Measurements from ENCODE around the gene LGALS13. TPM values are rescaled to one million over a fixed set of nuclear protein-coding genes. Genes with fewer than 3 reads are reported as not detected.

The LGALS13 gene
- polyA plus RNA-seq, 3 donors from 2014 or later: not detected

- DNase-seq: no peak
- no peaks in the 10 kb centered on the region for H3K9me3 Mint-ChIP-seq
- H3K4me1 Mint-ChIP-seq: no peaks in the 10 kb centered on the region
- peaks cover 0 to 23% (median 3%) of the 10 kb centered on the region in 3 donors for H3K27me3 Mint-ChIP-seq (ENCODE audit: low read depth in 3 of 3)
- H3K27ac Mint-ChIP-seq: no peak overlapping the region
- no peak overlapping the region for H3K4me3 Mint-ChIP-seq
- H3K36me3 Mint-ChIP-seq: no peaks in the 10 kb centered on the region
Observed at GRCh38 chr19:39641773-39642172, 39.4 kb downstream of the LGALS13 start.

DNA sequence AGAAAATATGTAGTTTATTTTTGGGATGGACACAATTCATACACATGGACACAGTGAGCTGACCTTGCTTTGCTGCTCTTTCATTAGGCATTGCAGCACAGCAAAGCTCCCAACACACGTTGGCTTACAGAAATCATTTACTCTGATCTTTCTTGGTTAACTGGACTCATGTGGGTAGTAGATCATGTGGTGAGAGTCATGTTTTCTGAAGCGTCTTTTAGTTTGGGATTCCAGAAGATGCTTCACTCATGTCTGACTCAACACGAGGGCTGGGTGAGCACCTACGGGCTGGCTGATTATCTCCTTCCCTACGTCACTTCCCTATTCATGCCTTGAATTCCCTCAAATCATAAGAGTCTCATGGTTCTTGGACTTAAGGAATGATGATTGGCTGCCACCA lies 41.3 kb downstream of the LGALS13 start:
- Mint-ChIP-seq H3K27me3 (ENCODE audit: low read depth in 3 of 3) (peaks cover 0 to 15% (median 1%) of the 10 kb centered on the region in 3 donors), H3K9me3 (no peaks in the 10 kb centered on the region), H3K27ac (no peak overlapping the region), H3K36me3 (no peaks in the 10 kb centered on the region), H3K4me1 (no peaks in the 10 kb centered on the region), H3K4me3 (no peak overlapping the region)
- no peak for DNase-seq

DNA sequence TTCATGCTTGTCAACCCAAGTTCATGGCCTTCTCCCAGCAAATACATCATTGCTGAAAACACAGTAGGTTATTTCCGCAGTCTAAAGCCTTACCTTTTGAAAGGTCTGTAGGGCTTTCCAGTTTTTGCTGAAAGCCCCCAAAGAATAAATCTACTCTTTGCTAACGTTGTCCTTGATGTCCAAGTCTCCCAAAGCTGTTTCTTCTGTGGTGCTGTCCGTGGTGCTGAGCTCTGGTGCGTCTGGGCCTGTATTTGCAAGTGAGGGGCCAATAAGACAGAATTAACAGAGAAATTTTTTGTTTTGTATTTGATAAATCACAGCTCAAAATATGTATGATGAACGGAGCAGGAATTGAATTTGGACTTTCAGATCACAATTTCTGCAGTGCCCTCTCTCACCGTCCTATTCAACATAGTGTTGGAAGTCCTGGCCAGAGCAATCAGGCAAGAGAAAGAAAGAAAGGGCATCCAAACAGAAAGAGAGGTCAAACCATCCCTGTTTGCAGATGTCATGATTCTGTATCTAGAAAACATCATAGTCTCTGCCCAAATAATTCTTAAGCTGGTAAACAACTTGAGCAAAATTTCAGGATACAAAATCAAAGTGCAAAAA lies 43.6 kb downstream of the LGALS13 start:
- peaks cover 0 to 15% (median 1%) of the 10 kb centered on the region in 3 donors for H3K27me3 Mint-ChIP-seq (ENCODE audit: low read depth in 3 of 3)
- H3K36me3 Mint-ChIP-seq: no peaks in the 10 kb centered on the region
- no peak overlapping the region for H3K4me3 Mint-ChIP-seq
- no peak overlapping the region for H3K27ac Mint-ChIP-seq
- no peaks in the 10 kb centered on the region for H3K9me3 Mint-ChIP-seq
- DNase-seq: no peak
- no peaks in the 10 kb centered on the region for H3K4me1 Mint-ChIP-seq

DNA sequence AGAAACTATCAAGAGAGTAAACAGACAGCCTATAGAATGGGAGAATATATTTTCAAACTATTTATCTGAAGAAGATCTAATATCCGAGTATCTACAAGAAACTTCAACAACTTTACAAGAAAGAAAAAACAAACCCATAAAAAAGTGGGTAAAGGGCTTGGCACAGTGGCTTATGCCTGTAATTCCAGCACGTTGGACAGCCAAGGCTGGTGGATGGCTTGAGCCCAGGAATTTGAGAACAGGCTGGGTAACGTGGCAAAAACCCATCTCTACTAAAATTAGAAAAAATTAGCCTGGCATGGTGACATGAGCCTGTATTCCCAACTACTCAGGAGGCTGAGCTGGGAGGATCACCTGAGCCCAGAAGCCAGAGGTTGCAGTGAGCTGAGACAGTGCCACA lies 45.6 kb downstream of the LGALS13 start:
- no peaks in the 10 kb centered on the region for H3K9me3 Mint-ChIP-seq
- no peak overlapping the region for H3K4me3 Mint-ChIP-seq
- no peaks in the 10 kb centered on the region for H3K36me3 Mint-ChIP-seq
- H3K4me1 Mint-ChIP-seq: no peaks in the 10 kb centered on the region
- peaks cover 1 to 12% (median 2%) of the 10 kb centered on the region in 3 donors for H3K27me3 Mint-ChIP-seq (ENCODE audit: low read depth in 3 of 3)
- no peak for DNase-seq
- no peak overlapping the region for H3K27ac Mint-ChIP-seq

GRCh38 chr19:39655613-39656012 lies 53.3 kb downstream of the LGALS13 start, which contains the start of gene LGALS16:
Gene LGALS16, plus strand, starts transcription at chr19:39655913. Its CDS starts 49 bp downstream, at chr19:39655962.
- Mint-ChIP-seq H3K36me3 (no peaks in the 10 kb centered on the region), H3K4me3 (no peak within 1 kb of the TSS), H3K27me3 (ENCODE audit: low read depth in 3 of 3) (peaks cover 5 to 23% (median 11%) of the 10 kb centered on the region in 3 donors), H3K9me3 (no peaks in the 10 kb centered on the region), H3K4me1 (no peaks in the 10 kb centered on the region), H3K27ac (no peak within 1 kb of the TSS)
- no peak for DNase-seq

Other genes with a start within 250 kb of the LGALS13 start
- 10 to 100 TPM; 18.9 to 48.1 (median 31.6) TPM for gene PAF1, start 211.4 kb upstream of the LGALS13 start, polyA plus RNA-seq
- gene MED29, start 211.1 kb upstream of the LGALS13 start, polyA plus RNA-seq: 10 to 100 TPM; 41.6 to 64.7 (median 41.8) TPM
- gene ZFP36, start 195.7 kb upstream of the LGALS13 start, polyA plus RNA-seq: 100 to 1,000 TPM; 305 to 745 (median 318) TPM
- 1 to 10 TPM in 2 of 3 donors, not detected in 1; 3.7 to 4.3 TPM for gene PLEKHG2, start 189.9 kb upstream of the LGALS13 start, polyA plus RNA-seq
- 1,000 to 10,000 TPM in 1 of 3 donors, 100 to 1,000 TPM in 2; 733 to 1,627 (median 903) TPM for gene RPS16, start 166.6 kb upstream of the LGALS13 start, polyA plus RNA-seq
- 100 to 1,000 TPM in 1 of 3 donors, 10 to 100 TPM in 2; 30.5 to 114 (median 67.0) TPM for gene SUPT5H, start 156.9 kb upstream of the LGALS13 start, polyA plus RNA-seq
- gene TIMM50, start 121.7 kb upstream of the LGALS13 start, polyA plus RNA-seq: 10 to 100 TPM; 50.4 to 65.2 (median 58.6) TPM
- gene DLL3, start 103.6 kb upstream of the LGALS13 start, polyA plus RNA-seq: not detected
- gene SELENOV, start 87.4 kb upstream of the LGALS13 start, polyA plus RNA-seq: not detected
- 1 to 10 TPM; 5.4 to 6.9 (median 5.7) TPM for gene EID2B, start 69.7 kb upstream of the LGALS13 start, polyA plus RNA-seq
- 10 to 100 TPM; 22.1 to 24.9 (median 22.6) TPM for gene EID2, start 62.4 kb upstream of the LGALS13 start, polyA plus RNA-seq
- gene LGALS16, start 53.4 kb downstream of the LGALS13 start, polyA plus RNA-seq: not detected
- gene LGALS14, start 102.0 kb downstream of the LGALS13 start, polyA plus RNA-seq: not detected
- gene CLC, start 135.5 kb downstream of the LGALS13 start, polyA plus RNA-seq: 10 to 100 TPM in 1 of 3 donors, 1 to 10 TPM in 2; 2.4 to 12.8 (median 3.8) TPM
- gene LEUTX, start 176.3 kb downstream of the LGALS13 start, polyA plus RNA-seq: not detected
- 10 to 100 TPM in 2 of 3 donors, 1 to 10 TPM in 1; 6.2 to 24.8 (median 12.5) TPM for gene DYRK1B, start 231.6 kb downstream of the LGALS13 start, polyA plus RNA-seq
- gene FBL, start 243.9 kb downstream of the LGALS13 start, polyA plus RNA-seq: 100 to 1,000 TPM; 127 to 166 (median 143) TPM

Measured in immature natural killer cell (primary cell).